Stimulated activated CD8-positive, alpha-beta memory T cell treated with anti-CD3 and anti-CD28 coated beads, Interleukin-4, amount 100 ng/mL, for 24 hours (primary cell): ENCODE results near the gene LRRC1.

Source experiments
- DNase-seq: peaks from one replicate; pipeline ENCODE4 v3.0.0-alpha.2; 2020; ENCODE audit warnings: low read depth

The LRRC1 gene

GRCh38 chr6:53847796-53848314 lies 53.0 kb downstream of the LRRC1 start:
- DNase-seq: no peak

DNA sequence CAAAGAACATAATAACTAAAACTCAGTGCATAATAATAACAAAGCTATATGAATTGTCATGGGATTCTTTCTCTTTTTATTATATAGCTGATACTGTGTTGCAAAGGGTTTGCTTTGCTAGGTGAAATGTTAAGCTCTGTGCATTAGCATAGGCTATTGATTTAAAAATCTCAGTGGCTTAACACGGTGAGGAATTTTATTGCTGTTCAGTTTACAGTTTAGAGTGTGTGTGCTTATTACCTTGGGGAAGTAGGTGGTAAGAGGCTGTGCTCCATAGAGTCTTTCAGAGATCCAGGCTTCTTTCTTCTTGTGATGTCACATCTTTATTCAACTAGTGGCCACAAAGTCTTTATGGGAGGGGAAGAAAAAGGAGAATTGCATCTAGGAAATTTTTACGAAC lies 55.7 kb downstream of the LRRC1 start:
- DNase-seq: no peak

GRCh38 chr6:53851561-53851960 lies 56.8 kb downstream of the LRRC1 start:
- DNase-seq: no peak

GRCh38 chr6:53852805-53853204 lies 58.0 kb downstream of the LRRC1 start:
- DNase-seq: no peak

GRCh38 chr6:53854843-53855567 lies 60.2 kb downstream of the LRRC1 start:
- DNase-seq: no peak

GRCh38 chr6:53855940-53856339 lies 61.1 kb downstream of the LRRC1 start:
- no peak for DNase-seq

GRCh38 chr6:53857318-53858094 lies 62.7 kb downstream of the LRRC1 start:
- no peak for DNase-seq

- DNase-seq: no peak
These were observed 63.4 kb downstream of the LRRC1 start for GRCh38 chr6:53858196-53858595.

DNA sequence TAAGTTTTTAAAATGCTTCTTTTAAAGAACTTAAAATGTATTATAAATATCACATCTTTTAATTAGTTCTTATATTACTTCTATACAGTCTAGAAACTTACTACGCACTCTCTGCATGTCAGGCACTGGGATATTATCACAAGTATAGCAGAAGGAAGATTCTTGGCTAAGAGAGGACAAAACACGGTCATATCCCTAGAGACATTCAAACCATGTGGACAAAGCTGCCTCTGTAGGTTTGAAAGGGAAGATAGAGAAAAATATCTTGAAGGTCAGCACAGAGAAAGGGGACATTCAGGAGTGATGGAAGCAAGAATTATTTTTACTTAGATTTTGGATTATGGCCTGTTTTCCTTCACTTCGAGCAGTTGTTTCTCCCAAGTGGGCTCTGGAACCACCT lies 64.1 kb downstream of the LRRC1 start:
- DNase-seq: no peak

- DNase-seq: no peak
These were observed 65.7 kb downstream of the LRRC1 start for GRCh38 chr6:53860511-53860910.

DNA sequence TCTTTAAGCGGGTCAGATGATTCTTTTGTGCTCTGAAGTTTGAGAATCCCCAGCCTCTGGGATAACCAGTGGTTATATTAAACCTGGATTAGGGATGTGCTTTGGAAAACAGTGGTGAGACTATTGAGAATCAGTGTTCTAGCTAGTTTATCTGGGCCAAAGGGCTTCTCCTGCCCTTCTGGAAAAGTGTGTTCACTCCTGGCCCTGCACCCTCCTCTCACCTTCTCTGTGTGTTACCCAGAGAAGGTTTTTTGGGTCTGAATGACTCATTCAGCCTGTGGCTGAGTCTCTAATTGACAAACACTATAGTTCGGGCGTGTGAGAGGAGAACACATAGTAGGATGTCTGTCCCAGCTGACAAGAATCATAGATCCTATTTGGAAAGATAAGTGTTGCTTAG lies 66.7 kb downstream of the LRRC1 start:
- DNase-seq: no peak

DNA sequence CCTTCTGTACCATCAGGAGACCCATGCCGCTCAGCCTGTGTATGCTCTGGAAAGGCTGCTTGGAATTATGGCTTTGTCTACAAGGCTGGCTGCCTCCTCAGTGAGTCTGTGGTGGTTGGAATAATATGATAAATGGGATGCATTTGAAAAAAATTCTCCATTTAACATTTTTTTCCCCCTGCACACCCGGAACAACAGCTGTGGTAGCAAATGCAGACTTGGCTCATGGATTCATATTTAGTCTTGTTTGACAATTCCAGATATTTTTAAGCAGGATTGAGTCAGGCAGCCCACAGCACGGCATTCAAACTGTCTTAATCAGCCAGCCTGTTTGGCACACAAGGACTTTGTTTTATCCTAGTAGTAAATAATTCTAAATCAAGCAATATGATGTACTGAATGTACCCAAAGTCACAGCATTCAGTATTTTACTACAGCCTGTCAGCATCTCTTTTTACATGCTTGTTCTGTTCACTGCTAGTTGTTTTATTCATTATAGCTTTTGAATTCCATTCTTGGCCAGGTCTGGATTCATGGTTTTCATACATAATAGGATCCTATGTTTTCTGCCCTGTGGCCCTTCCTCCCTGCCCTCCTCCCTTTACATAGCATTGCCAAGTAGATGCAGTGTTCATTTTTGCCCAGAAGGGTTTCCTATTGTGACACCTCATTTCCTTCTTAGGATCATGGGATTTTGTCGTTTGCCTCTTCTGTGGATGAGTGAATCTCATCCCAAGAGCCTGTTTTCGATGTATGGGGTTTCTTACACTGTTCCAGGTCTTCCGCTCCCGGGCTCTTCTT lies 68.1 kb downstream of the LRRC1 start:
- DNase-seq: no peak

DNA sequence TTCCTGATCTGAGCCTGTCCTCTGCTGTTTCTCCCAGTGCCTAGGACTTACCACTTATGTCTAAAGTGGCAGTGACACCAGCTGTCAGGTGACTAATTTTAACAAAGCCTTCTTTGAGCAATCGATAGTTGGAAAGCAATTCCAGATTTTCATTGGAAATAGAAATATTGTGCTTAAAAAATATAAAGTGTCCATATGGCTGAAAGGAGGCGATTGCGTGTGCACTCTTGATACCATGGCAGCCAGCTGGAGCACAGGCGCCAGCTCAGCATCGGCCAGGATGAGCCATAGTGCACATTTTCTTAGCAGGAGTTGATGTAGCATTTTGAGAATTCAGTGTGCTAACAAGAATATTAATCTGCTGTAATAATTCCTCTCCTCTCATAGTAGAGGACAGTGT lies 70.0 kb downstream of the LRRC1 start:
- DNase-seq: no peak

GRCh38 chr6:53866226-53866625 lies 71.4 kb downstream of the LRRC1 start:
- no peak for DNase-seq

DNA sequence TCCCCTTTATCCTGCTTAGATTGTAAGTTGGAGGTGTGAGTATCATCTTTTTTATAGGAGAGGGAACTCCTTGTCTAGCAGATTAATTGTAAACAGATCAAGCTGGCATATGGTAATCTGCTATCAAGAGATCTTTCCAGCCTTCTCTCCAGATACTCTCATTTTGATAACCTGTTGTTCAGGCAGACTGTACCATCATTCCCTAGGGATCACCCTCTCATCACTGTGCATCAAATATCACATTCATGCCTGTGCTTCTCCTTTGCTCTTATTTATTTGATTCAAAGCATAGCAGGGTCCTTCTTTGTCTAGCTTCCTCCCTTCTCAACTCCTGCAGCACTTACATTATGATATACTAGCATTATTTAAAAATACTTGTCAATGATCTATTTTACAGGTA lies 73.8 kb downstream of the LRRC1 start:
- DNase-seq: no peak

GRCh38 chr6:53869964-53870363 lies 75.2 kb downstream of the LRRC1 start:
- DNase-seq: no peak

GRCh38 chr6:53873922-53874321 lies 79.1 kb downstream of the LRRC1 start:
- no peak for DNase-seq

DNA sequence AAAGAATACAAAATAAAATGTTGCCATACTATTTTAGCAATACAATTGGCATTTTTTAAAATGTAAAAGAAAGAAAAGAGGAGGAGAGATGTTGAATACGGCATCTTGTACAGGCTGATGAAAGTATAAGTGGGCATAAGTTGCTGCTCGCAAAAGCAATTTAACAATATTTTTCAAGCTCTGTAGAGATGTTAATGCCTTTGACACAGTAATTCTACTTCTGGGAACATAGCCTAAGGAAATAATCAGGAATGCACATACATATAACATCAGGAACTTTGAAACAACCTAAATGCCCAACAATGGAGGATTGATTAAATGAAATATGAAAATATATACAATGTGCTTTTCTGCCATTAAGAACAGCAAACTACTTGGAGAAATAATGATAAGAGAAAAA lies 80.2 kb downstream of the LRRC1 start:
- DNase-seq: no peak

DNA sequence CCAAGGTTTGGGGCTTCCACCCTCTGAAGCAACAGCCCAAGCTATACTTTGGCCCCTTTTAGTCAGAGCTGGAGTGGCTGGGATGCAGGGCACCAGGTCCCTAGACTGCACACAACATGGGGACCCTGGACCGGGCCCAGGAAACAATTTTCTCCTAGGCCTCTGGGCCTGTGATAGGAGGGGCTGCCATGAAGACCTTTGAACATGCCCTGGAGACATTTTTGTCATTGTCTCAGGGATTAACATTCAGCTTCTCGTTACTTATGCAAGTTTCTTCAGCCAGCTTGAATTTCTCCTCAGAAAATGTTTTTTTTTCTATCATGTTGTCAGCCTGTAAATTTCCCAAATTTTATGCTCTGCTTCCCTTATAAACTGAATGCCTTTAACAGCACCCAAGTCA lies 82.3 kb downstream of the LRRC1 start:
- no peak for DNase-seq

GRCh38 chr6:53878808-53879207 lies 84.0 kb downstream of the LRRC1 start:
- DNase-seq: no peak

DNA sequence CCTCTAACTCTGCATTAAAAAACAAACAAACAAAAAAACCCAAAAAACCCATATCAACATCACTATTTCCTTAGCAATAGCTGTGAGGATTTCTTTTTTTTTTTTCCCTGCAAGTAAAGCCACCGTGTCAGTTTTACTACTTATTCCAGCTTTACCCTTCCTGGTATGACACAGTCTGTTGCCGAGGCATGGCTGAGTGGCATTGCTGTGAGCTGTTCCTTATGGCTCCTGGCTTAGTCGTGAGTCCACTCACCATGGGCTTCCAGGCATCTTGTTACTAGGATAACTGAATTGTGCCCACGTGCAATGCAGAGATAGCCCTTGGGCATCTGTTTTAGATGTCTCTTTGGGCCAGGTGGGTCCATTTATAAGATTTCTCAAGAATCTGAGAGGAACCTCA lies 84.8 kb downstream of the LRRC1 start:
- no peak for DNase-seq

DNA sequence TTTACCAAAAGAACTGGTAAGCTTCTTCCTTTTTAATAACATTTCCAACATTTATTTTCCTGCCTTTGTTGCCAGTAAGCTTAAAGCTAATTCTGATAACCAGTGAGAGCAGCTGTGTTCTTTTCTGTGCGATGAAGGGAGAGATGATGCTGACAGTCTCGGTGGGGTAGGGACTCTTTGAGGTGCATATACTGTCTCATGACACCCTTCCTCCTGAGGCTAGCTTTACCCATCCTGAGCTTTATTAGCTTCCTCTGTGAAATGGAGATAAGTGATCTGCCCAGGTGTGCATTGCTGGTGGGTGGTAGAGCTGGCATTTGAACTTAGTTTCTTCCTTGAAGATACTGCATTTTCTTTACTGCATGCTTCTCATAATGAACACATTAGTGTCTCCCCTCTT lies 92.5 kb downstream of the LRRC1 start:
- DNase-seq: no peak

DNA sequence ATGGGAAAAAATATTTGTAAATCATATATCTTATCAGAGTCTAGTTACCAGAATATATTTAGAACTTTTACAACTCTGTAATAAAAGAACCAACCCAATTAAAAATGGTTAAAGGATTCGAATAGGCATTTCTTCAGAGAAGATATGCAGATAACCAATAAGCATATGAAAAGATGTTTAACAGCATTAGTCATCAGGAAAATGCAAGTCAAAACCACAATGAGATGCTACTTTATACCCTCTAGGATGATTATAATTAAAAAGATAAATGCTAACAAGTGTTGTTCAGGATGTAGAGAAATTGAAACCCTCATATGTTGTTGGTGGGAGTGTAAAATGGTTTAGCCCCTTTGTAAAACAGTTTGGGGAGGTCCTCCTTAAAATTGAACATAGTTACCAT lies 94.1 kb downstream of the LRRC1 start:
- DNase-seq: no peak
